ENCODE measurements around the gene SOCS6.

- TF ChIP-seq CTCF (IDR thresholded peaks at IDR 0.05) (no peak), POLR2A (IDR thresholded peaks at IDR 0.05) (no peak), EP300 (IDR thresholded peaks at IDR 0.05) (no peak), POLR2AphosphoS5 (IDR thresholded peaks at IDR 0.05) (no peak)
Observed at GRCh38 chr18:70287731-70288130, 1.1 kb upstream of the SOCS6 start.
